WTC11 (cell line): Measurements from ENCODE around the gene RALA. TPM values are rescaled to one million over a fixed set of nuclear protein-coding genes. Genes with fewer than 3 reads are reported as not detected.

Experiments used
- ATAC-seq: fragments of 200-7000 bp; cut with Tn5 transposase; 2 replicates; pipeline ENCODE4 v1.10.0; 2021; ENCODE audit warnings: mild to moderate bottlenecking, moderate library complexity
- CTCF ChIA-PET: fragments of 300-600 bp; sonication (Branson Sonifier 250); formaldehyde crosslinking; loops from one replicate; lab custom pipeline; 2021; ENCODE audit warnings: antibody characterized with exemption; lab: Charles Lee
- POLR2A ChIA-PET: fragments of 350-600 bp; sonication (Branson Sonifier 250); formaldehyde crosslinking; loops from one replicate; lab custom pipeline; 2021; ENCODE audit warnings: antibody characterized with exemption; lab: Charles Lee
- DNase-seq: peaks from one replicate; pipeline ENCODE4 v3.0.0; 2021; ENCODE audit warnings: low spot score
- H3K27ac Mint-ChIP-seq: 2 replicates; pipeline ENCODE4 v1.8.0; 2021; ENCODE audit warnings: mixed read lengths
- H3K27me3 Mint-ChIP-seq: 2 replicates; pipeline ENCODE4 v1.8.0; 2021; ENCODE audit warnings: low read depth, mild to moderate bottlenecking, moderate library complexity, mixed read lengths
- H3K36me3 Mint-ChIP-seq: 2 replicates; pipeline ENCODE4 v1.8.0; 2021; ENCODE audit warnings: mixed read lengths
- H3K4me1 Mint-ChIP-seq: 2 replicates; pipeline ENCODE4 v1.8.0; 2022; ENCODE audit warnings: mixed read lengths
- H3K4me3 Mint-ChIP-seq: 2 replicates; pipeline ENCODE4 v1.8.0; 2021; ENCODE audit warnings: mild to moderate bottlenecking, moderate library complexity, mixed read lengths
- H3K9me3 Mint-ChIP-seq: 2 replicates; pipeline ENCODE4 v1.8.0; 2021; ENCODE audit warnings: mixed read lengths
- CBFB ChIP-seq: sonication (generic); formaldehyde crosslinking; IDR thresholded peaks from 2 replicates; pipeline ENCODE4 v1.8.1; 2022; ENCODE audit warnings: mild to moderate bottlenecking, low read depth, missing genetic modification reagents
- CREM ChIP-seq: sonication (generic); formaldehyde crosslinking; IDR thresholded peaks from 2 replicates; pipeline ENCODE4 v1.8.1; 2022; ENCODE audit warnings: mild to moderate bottlenecking, missing genetic modification reagents, moderate library complexity
- ERG ChIP-seq: fragments of 250-450 bp; sonication (Bioruptor Pico); IDR thresholded peaks from 2 replicates; pipeline ENCODE4 v1.8.0; 2021; ENCODE audit warnings: mild to moderate bottlenecking
- FOXP1 ChIP-seq: sonication (generic); formaldehyde crosslinking; IDR thresholded peaks from 2 replicates; pipeline ENCODE4 v1.8.0; 2022; ENCODE audit warnings: missing genetic modification reagents, mild to moderate bottlenecking, moderate library complexity, borderline replicate concordance
- JAZF1 ChIP-seq: fragments of 250-450 bp; sonication (Bioruptor Pico); IDR thresholded peaks from 2 replicates; pipeline ENCODE4 v1.9.0; 2021; ENCODE audit warnings: moderate library complexity, mild to moderate bottlenecking, inconsistent platforms
- MXD4 ChIP-seq: fragments of 250-450 bp; sonication (Bioruptor Pico); IDR thresholded peaks from 2 replicates; pipeline ENCODE4 v1.8.0; 2021; ENCODE audit warnings: mild to moderate bottlenecking, moderate library complexity, borderline replicate concordance
- NFE2L1 ChIP-seq: sonication (generic); formaldehyde crosslinking; IDR thresholded peaks from 2 replicates; pipeline ENCODE4 v1.8.1; 2023; ENCODE audit warnings: missing genetic modification reagents
- NFYB ChIP-seq: sonication (generic); formaldehyde crosslinking; conservative IDR thresholded peaks from 2 replicates; pipeline ENCODE4 v1.8.0; 2022; ENCODE audit warnings: low read depth, missing genetic modification reagents
- NR2C2 ChIP-seq: sonication (generic); formaldehyde crosslinking; IDR thresholded peaks from 2 replicates; pipeline ENCODE4 v1.8.0; 2022; ENCODE audit warnings: mild to moderate bottlenecking, missing genetic modification reagents
- NR3C1 ChIP-seq: sonication (generic); formaldehyde crosslinking; conservative IDR thresholded peaks from 2 replicates; pipeline ENCODE4 v1.8.1; 2023; ENCODE audit warnings: low read depth, mild to moderate bottlenecking, missing genetic modification reagents
- OVOL2 ChIP-seq: fragments of 250-450 bp; sonication (Bioruptor Pico); IDR thresholded peaks from 2 replicates; pipeline ENCODE4 v1.9.0; 2021; ENCODE audit warnings: mild to moderate bottlenecking, borderline replicate concordance
- PRRX2 ChIP-seq: fragments of 250-450 bp; sonication (Bioruptor Pico); IDR thresholded peaks from 2 replicates; pipeline ENCODE4 v1.8.0; 2021; ENCODE audit warnings: mild to moderate bottlenecking
- SMAD3 ChIP-seq: sonication (generic); formaldehyde crosslinking; IDR thresholded peaks from 2 replicates; pipeline ENCODE4 v1.8.0; 2022; ENCODE audit warnings: missing genetic modification reagents, mild to moderate bottlenecking, borderline replicate concordance
- SP1 ChIP-seq: sonication (generic); formaldehyde crosslinking; conservative IDR thresholded peaks from 2 replicates; pipeline ENCODE4 v1.8.1; 2022; ENCODE audit warnings: missing genetic modification reagents
- TEAD1 ChIP-seq: sonication (generic); formaldehyde crosslinking; IDR thresholded peaks from 2 replicates; pipeline ENCODE4 v1.8.0; 2022; ENCODE audit warnings: mild to moderate bottlenecking, missing genetic modification reagents
- TEAD4 ChIP-seq: sonication (generic); formaldehyde crosslinking; IDR thresholded peaks from 2 replicates; pipeline ENCODE4 v1.8.0; 2022; ENCODE audit warnings: mild to moderate bottlenecking, missing genetic modification reagents
- TP53 ChIP-seq: sonication (generic); formaldehyde crosslinking; IDR thresholded peaks from 2 replicates; pipeline ENCODE4 v1.8.1; 2023; ENCODE audit warnings: mild to moderate bottlenecking, missing genetic modification reagents
- ZBTB21 ChIP-seq: sonication (generic); formaldehyde crosslinking; IDR thresholded peaks from 2 replicates; pipeline ENCODE4 v1.8.1; 2023; ENCODE audit warnings: mild to moderate bottlenecking, missing genetic modification reagents, borderline replicate concordance
- ZNF121 ChIP-seq: sonication (generic); formaldehyde crosslinking; IDR thresholded peaks from 2 replicates; pipeline ENCODE4 v1.8.0; 2023; ENCODE audit warnings: missing genetic modification reagents
- ZNF232 ChIP-seq: sonication (generic); formaldehyde crosslinking; IDR thresholded peaks from 2 replicates; pipeline ENCODE4 v1.8.0; 2022; ENCODE audit warnings: mild to moderate bottlenecking, missing genetic modification reagents
- ZNF263 ChIP-seq: sonication (generic); formaldehyde crosslinking; IDR thresholded peaks from 2 replicates; pipeline ENCODE4 v1.8.1; 2022; ENCODE audit warnings: low read depth, mild to moderate bottlenecking, moderate library complexity, missing genetic modification reagents
- ZNF396 ChIP-seq: fragments of 250-450 bp; sonication (Bioruptor Pico); IDR thresholded peaks from 2 replicates; pipeline ENCODE4 v1.8.0; 2021; ENCODE audit warnings: mild to moderate bottlenecking, moderate library complexity, borderline replicate concordance
- ZNF671 ChIP-seq: fragments of 250-450 bp; sonication (Bioruptor Pico); IDR thresholded peaks from 2 replicates; pipeline ENCODE4 v1.8.0; 2021; ENCODE audit warnings: mild to moderate bottlenecking
- total RNA-seq: library from RNA; stranded (reverse); gene quantifications from 3 replicates; pipeline ENCODE4 v1.2.3, GENCODE V29; 2021
- TF ChIP-seq, protein P1 (sequence below): sonication (generic); formaldehyde crosslinking; IDR thresholded peaks from 2 replicates; pipeline ENCODE4 v1.8.1; 2022; ENCODE audit warnings: mild to moderate bottlenecking, moderate library complexity, missing genetic modification reagents
- TF ChIP-seq, protein P2 (sequence below): sonication (generic); formaldehyde crosslinking; IDR thresholded peaks from 2 replicates; pipeline ENCODE4 v1.8.0; 2022; ENCODE audit warnings: mild to moderate bottlenecking, missing genetic modification reagents
- TF ChIP-seq, protein P3 (sequence below): fragments of 250-450 bp; sonication (Bioruptor Pico); IDR thresholded peaks from 2 replicates; pipeline ENCODE4 v1.9.0; 2021; ENCODE audit warnings: mild to moderate bottlenecking, borderline replicate concordance
- TF ChIP-seq, protein P4 (sequence below): sonication (generic); formaldehyde crosslinking; IDR thresholded peaks from 2 replicates; pipeline ENCODE4 v1.8.0; 2022; ENCODE audit warnings: mild to moderate bottlenecking, missing genetic modification reagents

Gene RALA
- total RNA-seq, 1 experiment from 2014 or later, result 57.3 TPM

GRCh38 chr7:39664585-39664984 lies 41.2 kb downstream of the RALA start (continued):
- no peak for TF ChIP-seq NR3C1 (CRISPR knock-in tag)
- no peak for TF ChIP-seq ZNF232
- no peak for TF ChIP-seq TP53 (CRISPR knock-in tag)
- no peak for TF ChIP-seq NR2C2 (CRISPR knock-in tag)
- TF ChIP-seq, all 79 proteins: peak for 0

GRCh38 chr7:39666562-39666961 lies 43.2 kb downstream of the RALA start:
- no peak for DNase-seq
- Mint-ChIP-seq H3K4me3 (no peak overlapping the region), H3K27me3 (no peaks in the 10 kb centered on the region; the same call in 1 of the 2 replicates), H3K9me3 (peaks cover 18% of the 10 kb centered on the region), H3K4me1 (peaks cover 42% of the 10 kb centered on the region), H3K27ac (no peak overlapping the region), H3K36me3 (peaks cover 17% of the 10 kb centered on the region)
- ChIA-PET POLR2A (interaction anchor here (1.4 kb wide), 1 partner anchor 43 kb away, joined by 4 read pairs; the partner anchor contains the start of gene RALA), CTCF (interaction anchor here (1.0 to 1.9 kb wide), 7 partner anchors 18 to 86 kb away, joined by 3 to 10 read pairs (median 4); no protein-coding TSS in a partner anchor)
- no peak for TF ChIP-seq NFYB (CRISPR knock-in tag)
- no peak for TF ChIP-seq TP53 (CRISPR knock-in tag)
- no peak for TF ChIP-seq NR2C2 (CRISPR knock-in tag)
- no peak for TF ChIP-seq ERG (CRISPR knock-in tag)
- TF ChIP-seq FOXP1 (CRISPR knock-in tag), result no peak
- no peak for TF ChIP-seq PRRX2 (CRISPR knock-in tag)
- TF ChIP-seq MXD4 (CRISPR knock-in tag), result no peak
- TF ChIP-seq TEAD1 (CRISPR knock-in tag), result no peak
- no peak for TF ChIP-seq OVOL2 (CRISPR knock-in tag)
- TF ChIP-seq JAZF1, result no peak
- no peak for TF ChIP-seq ZBTB21 (CRISPR knock-in tag)
- no peak for TF ChIP-seq ZNF671 (CRISPR knock-in tag)
- TF ChIP-seq ZNF121 (CRISPR knock-in tag), result no peak
- ATAC-seq, result peak; percentile 55

DNA sequence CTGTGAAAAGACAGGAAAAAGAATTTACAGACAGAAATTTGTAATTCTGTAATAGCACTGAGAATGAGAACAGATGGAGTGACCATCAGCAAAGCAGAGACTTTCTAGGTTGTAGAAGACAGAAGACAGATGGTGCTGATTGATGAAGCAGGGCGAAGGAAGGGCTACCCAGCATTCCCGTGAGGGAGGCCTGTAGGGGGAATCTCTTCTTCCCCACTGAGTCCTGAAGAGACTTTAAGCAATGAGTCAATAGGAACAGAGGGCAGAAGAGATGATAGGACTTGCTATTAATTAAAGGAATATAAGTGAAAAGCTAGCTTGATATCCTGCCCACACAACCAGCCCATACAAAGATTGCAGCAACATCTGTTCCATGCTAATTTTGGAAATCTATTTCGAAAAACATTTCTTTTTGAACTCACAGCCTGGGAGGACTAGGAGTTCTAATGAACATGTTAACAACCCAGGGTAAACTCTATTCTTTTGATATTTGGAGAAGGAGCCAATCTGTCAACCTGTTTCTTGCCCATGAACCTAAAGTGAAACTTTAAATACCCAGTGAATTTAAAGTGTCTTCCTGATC lies 44.1 kb downstream of the RALA start:
- no peak overlapping the region for H3K27ac Mint-ChIP-seq
- H3K36me3 Mint-ChIP-seq, result peaks cover 8% of the 10 kb centered on the region
- H3K4me3 Mint-ChIP-seq, result no peak overlapping the region
- H3K4me1 Mint-ChIP-seq, result peaks cover 42% of the 10 kb centered on the region
- DNase-seq, result no peak
- ChIA-PET CTCF (interaction anchor here (1.0 kb wide), 1 partner anchor 79 kb away, joined by 4 read pairs; no protein-coding TSS in a partner anchor), POLR2A (no interaction called here)
- peak; percentile 56 for ATAC-seq
- H3K9me3 Mint-ChIP-seq, result peaks cover 9% of the 10 kb centered on the region
- no peaks in the 10 kb centered on the region for H3K27me3 Mint-ChIP-seq
- no peak for TF ChIP-seq ZNF396
- no peak for TF ChIP-seq NR3C1 (CRISPR knock-in tag)
- TF ChIP-seq SP1 (CRISPR knock-in tag), result no peak
- TF ChIP-seq CREM (CRISPR knock-in tag), result no peak
- no peak for TF ChIP-seq NR2C2 (CRISPR knock-in tag)
- TF ChIP-seq, protein P1, sequence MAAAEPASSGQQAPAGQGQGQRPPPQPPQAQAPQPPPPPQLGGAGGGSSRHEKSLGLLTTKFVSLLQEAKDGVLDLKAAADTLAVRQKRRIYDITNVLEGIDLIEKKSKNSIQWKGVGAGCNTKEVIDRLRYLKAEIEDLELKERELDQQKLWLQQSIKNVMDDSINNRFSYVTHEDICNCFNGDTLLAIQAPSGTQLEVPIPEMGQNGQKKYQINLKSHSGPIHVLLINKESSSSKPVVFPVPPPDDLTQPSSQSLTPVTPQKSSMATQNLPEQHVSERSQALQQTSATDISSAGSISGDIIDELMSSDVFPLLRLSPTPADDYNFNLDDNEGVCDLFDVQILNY, result no peak
- TF ChIP-seq, protein P2, sequence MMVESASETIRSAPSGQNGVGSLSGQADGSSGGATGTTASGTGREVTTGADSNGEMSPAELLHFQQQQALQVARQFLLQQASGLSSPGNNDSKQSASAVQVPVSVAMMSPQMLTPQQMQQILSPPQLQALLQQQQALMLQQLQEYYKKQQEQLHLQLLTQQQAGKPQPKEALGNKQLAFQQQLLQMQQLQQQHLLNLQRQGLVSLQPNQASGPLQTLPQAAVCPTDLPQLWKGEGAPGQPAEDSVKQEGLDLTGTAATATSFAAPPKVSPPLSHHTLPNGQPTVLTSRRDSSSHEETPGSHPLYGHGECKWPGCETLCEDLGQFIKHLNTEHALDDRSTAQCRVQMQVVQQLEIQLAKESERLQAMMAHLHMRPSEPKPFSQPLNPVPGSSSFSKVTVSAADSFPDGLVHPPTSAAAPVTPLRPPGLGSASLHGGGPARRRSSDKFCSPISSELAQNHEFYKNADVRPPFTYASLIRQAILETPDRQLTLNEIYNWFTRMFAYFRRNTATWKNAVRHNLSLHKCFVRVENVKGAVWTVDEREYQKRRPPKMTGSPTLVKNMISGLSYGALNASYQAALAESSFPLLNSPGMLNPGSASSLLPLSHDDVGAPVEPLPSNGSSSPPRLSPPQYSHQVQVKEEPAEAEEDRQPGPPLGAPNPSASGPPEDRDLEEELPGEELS (CRISPR knock-in tag), result no peak
- no peak for TF ChIP-seq NFE2L1 (CRISPR knock-in tag)
- no peak for TF ChIP-seq ZNF263 (CRISPR knock-in tag)
- no peak for TF ChIP-seq TEAD4
- TF ChIP-seq SMAD3 (CRISPR knock-in tag), result no peak
- TF ChIP-seq, protein P3, sequence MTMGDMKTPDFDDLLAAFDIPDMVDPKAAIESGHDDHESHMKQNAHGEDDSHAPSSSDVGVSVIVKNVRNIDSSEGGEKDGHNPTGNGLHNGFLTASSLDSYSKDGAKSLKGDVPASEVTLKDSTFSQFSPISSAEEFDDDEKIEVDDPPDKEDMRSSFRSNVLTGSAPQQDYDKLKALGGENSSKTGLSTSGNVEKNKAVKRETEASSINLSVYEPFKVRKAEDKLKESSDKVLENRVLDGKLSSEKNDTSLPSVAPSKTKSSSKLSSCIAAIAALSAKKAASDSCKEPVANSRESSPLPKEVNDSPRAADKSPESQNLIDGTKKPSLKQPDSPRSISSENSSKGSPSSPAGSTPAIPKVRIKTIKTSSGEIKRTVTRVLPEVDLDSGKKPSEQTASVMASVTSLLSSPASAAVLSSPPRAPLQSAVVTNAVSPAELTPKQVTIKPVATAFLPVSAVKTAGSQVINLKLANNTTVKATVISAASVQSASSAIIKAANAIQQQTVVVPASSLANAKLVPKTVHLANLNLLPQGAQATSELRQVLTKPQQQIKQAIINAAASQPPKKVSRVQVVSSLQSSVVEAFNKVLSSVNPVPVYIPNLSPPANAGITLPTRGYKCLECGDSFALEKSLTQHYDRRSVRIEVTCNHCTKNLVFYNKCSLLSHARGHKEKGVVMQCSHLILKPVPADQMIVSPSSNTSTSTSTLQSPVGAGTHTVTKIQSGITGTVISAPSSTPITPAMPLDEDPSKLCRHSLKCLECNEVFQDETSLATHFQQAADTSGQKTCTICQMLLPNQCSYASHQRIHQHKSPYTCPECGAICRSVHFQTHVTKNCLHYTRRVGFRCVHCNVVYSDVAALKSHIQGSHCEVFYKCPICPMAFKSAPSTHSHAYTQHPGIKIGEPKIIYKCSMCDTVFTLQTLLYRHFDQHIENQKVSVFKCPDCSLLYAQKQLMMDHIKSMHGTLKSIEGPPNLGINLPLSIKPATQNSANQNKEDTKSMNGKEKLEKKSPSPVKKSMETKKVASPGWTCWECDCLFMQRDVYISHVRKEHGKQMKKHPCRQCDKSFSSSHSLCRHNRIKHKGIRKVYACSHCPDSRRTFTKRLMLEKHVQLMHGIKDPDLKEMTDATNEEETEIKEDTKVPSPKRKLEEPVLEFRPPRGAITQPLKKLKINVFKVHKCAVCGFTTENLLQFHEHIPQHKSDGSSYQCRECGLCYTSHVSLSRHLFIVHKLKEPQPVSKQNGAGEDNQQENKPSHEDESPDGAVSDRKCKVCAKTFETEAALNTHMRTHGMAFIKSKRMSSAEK, result no peak
- TF ChIP-seq, protein P4, sequence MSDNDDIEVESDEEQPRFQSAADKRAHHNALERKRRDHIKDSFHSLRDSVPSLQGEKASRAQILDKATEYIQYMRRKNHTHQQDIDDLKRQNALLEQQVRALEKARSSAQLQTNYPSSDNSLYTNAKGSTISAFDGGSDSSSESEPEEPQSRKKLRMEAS (CRISPR knock-in tag), result no peak
- TF ChIP-seq CBFB (CRISPR knock-in tag), result no peak
